DOHH2 (cell line): Measurements from ENCODE around the gene POLD3.

Source experiments
- H3F3A ChIP-seq: fragments of 200-600 bp; sonication (generic), shearing (Covaris generic); 2 replicates; pipeline ENCODE4 v1.6.0; 2016; ENCODE audit warnings: antibody characterized with exemption, mild to moderate bottlenecking; ENCODE audit not compliant: control insufficient read depth, insufficient read depth
- H3K27ac ChIP-seq: fragments of 200-600 bp; sonication (generic); 2 replicates; pipeline ENCODE4 v1.5.1; 2014; ENCODE audit warnings: low read depth, mild to moderate bottlenecking, low read length, moderate library complexity
- H3K27me3 ChIP-seq: fragments of 200-600 bp; sonication (generic); 2 replicates; pipeline ENCODE4 v1.6.1; 2014; ENCODE audit warnings: mild to moderate bottlenecking, low read length, mixed read lengths; ENCODE audit not compliant: control insufficient read depth
- H3K36me3 ChIP-seq: fragments of 200-600 bp; sonication (generic); 2 replicates; pipeline ENCODE4 v1.6.1; 2014; ENCODE audit warnings: mild to moderate bottlenecking, low read length, moderate library complexity, mixed read lengths; ENCODE audit not compliant: control insufficient read depth
- H3K4me1 ChIP-seq: fragments of 200-600 bp; sonication (generic); 2 replicates; pipeline ENCODE4 v1.6.1; 2014; ENCODE audit warnings: mild to moderate bottlenecking, low read length, mixed read lengths; ENCODE audit not compliant: control insufficient read depth
- H3K4me2 ChIP-seq: fragments of 200-600 bp; sonication (generic); 2 replicates; pipeline ENCODE4 v1.6.0; 2014; ENCODE audit warnings: mild to moderate bottlenecking, low read length, moderate library complexity
- H3K4me3 ChIP-seq: fragments of 200-600 bp; sonication (generic); 2 replicates; pipeline ENCODE4 v1.5.1; 2014; ENCODE audit warnings: mild to moderate bottlenecking, low read length, mixed read lengths
- H3K79me2 ChIP-seq: fragments of 200-600 bp; sonication (generic); 2 replicates; pipeline ENCODE4 v1.6.1; 2014; ENCODE audit warnings: mild to moderate bottlenecking, low read length, mixed read lengths; ENCODE audit not compliant: control insufficient read depth
- H3K9me2 ChIP-seq: fragments of 200-600 bp; sonication (generic); replicated peaks from 2 replicates; pipeline ENCODE4 v1.6.1; 2014; ENCODE audit warnings: mild to moderate bottlenecking, low read length, mixed read lengths; ENCODE audit not compliant: control insufficient read depth
- H3K9me3 ChIP-seq: fragments of 200-600 bp; sonication (generic); 2 replicates; pipeline ENCODE4 v1.6.1; 2014; ENCODE audit warnings: antibody characterized with exemption, low read length, mixed read lengths; ENCODE audit not compliant: control insufficient read depth, insufficient read depth
- H4K20me1 ChIP-seq: fragments of 200-600 bp; sonication (generic); 2 replicates; pipeline ENCODE4 v1.6.0; 2014; ENCODE audit warnings: low read depth, mild to moderate bottlenecking, antibody characterized with exemption, low read length, moderate library complexity; ENCODE audit not compliant: control insufficient read depth, insufficient read depth
- CTCF ChIP-seq: fragments of 200-600 bp; sonication (generic); IDR thresholded peaks from one replicate; pipeline ENCODE4 v1.5.1; 2014; ENCODE audit warnings: antibody characterized with exemption, mild to moderate bottlenecking, low read depth, low read length; ENCODE audit not compliant: poor library complexity, severe bottlenecking
- EZH2phosphoT487 ChIP-seq: fragments of 200-600 bp; sonication (generic); IDR thresholded peaks from 2 replicates; pipeline ENCODE4 v1.6.1; 2017; ENCODE audit warnings: borderline replicate concordance, mild to moderate bottlenecking, antibody characterized with exemption, low read length, moderate library complexity, mixed read lengths

Gene POLD3

DNA sequence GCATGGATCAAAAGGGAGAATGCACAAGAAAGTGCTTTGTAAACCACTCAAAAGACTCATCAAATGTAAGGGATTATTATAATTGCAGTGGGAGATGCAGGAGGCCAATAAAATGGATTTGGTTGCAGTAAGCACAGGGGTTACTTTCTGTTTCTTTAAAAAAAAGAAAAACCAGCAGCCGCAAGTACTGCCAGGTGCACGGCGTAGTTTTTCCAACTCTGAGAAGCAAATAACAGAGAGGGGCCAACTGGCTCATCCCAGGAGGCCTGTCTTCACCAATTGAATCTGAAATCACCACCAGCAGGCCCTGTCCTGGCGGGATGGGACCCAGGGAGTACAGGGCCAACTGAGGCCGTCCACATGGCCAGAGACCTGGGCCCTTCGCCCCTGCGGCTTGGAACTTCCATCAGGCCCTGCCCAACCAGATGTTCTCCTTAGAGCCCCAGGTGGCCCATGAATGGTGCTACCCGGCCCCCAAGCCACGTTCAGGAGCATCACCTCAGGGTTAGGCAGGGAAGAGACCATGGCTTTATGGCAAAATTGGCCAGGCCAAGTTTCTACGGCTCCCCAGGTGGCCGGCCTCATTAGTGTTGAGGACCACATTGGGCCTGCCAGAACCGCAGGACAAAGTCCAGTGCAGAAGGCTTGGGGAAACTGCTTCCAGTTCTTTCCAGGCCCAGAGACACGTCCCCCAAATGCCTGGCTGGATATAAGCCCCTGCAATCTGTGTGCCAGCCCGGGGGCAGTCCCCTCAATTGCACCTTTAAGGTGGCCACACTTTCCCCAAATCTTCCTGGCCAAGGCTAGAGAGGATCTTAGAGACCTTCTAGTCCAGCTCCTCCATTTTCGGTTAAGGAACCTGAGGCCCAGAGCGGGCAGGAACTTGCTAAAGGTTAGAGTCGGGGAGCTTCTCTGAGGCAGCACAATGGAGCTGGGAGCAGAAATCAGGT, 77.1 kb downstream of the POLD3 start:
- H3K9me2 ChIP-seq, result no peaks in the 10 kb centered on the region
- TF ChIP-seq EZH2phosphoT487, result no peak
- no peak for TF ChIP-seq CTCF
- H3K4me3 ChIP-seq, result no peak overlapping the region
- no peaks in the 10 kb centered on the region for H4K20me1 ChIP-seq
- no peaks in the 10 kb centered on the region for H3F3A ChIP-seq
- H3K36me3 ChIP-seq, result no peaks in the 10 kb centered on the region
- H3K9me3 ChIP-seq, result no peaks in the 10 kb centered on the region
- no peaks in the 10 kb centered on the region for H3K4me1 ChIP-seq
- no peaks in the 10 kb centered on the region for H3K27me3 ChIP-seq
- no peaks in the 10 kb centered on the region for H3K79me2 ChIP-seq
- no peak overlapping the region for H3K27ac ChIP-seq
- no peak overlapping the region for H3K4me2 ChIP-seq

DNA sequence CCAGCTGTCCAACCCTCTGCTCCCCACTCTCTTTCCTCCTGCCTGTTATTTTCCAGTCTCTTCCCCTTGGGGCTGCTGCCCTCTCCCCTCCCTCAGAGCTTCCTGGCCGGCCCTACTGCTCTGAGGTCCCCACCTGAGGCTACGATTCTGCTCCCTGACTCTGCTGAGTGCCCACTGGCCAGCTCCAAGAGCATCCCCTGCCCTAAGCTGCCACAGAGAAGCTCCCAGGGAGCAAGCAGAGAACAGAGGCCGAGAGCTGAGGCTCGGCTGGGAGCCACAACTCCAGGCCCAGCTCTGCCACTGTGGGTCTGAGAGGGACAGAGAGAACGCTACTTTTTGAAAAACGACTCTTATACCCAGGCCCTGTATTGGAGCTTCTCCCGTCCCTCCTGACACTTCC, 77.8 kb downstream of the POLD3 start:
- no peaks in the 10 kb centered on the region for H3K36me3 ChIP-seq
- no peak overlapping the region for H3K27ac ChIP-seq
- no peak overlapping the region for H3K4me3 ChIP-seq
- H3K9me3 ChIP-seq, result no peaks in the 10 kb centered on the region
- no peak overlapping the region for H3K4me2 ChIP-seq
- no peaks in the 10 kb centered on the region for H3K9me2 ChIP-seq
- no peaks in the 10 kb centered on the region for H4K20me1 ChIP-seq
- no peaks in the 10 kb centered on the region for H3K27me3 ChIP-seq
- no peaks in the 10 kb centered on the region for H3F3A ChIP-seq
- no peaks in the 10 kb centered on the region for H3K79me2 ChIP-seq
- H3K4me1 ChIP-seq, result no peaks in the 10 kb centered on the region
- TF ChIP-seq EZH2phosphoT487 (no peak), CTCF (no peak)

DNA sequence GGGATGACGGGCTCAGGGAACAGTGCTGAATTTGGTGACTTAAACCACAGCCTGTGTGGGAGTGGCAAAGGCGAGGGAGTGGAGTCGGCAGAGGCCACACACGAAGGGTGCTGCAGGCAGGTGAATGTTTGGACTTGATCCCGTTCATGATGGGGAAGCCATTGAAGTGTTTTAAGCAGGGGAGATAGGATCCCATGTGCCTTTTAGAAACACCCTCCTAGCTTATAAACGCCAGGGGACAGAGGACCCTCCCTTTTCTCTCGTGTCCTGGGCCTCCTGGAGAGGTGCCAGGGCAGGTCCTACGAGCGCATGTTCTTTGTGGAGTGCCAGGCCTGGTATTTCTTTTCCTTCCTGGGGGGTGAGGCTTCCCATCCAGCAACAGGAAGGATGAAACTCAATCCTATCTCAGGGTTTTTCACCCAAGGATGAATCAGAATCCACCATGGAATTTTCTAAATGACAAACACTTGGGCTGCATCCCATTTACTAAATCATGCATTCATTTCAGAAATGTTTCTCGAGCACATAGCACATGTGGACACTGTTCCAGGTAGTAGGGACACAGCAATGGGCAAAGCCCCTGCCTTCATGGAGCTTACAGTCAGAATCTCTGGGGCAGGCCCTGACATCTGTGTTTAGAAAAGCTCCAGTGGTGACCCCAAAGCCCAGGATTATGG, 79.3 kb downstream of the POLD3 start:
- H3F3A ChIP-seq, result no peaks in the 10 kb centered on the region
- no peak overlapping the region for H3K27ac ChIP-seq
- no peaks in the 10 kb centered on the region for H3K9me3 ChIP-seq
- no peaks in the 10 kb centered on the region for H3K27me3 ChIP-seq
- no peaks in the 10 kb centered on the region for H3K36me3 ChIP-seq
- no peak overlapping the region for H3K4me2 ChIP-seq
- no peaks in the 10 kb centered on the region for H3K79me2 ChIP-seq
- no peaks in the 10 kb centered on the region for H3K4me1 ChIP-seq
- TF ChIP-seq EZH2phosphoT487 (no peak), CTCF (no peak)
- no peaks in the 10 kb centered on the region for H3K9me2 ChIP-seq
- H4K20me1 ChIP-seq, result no peaks in the 10 kb centered on the region
- H3K4me3 ChIP-seq, result no peak overlapping the region
